Activated T-cell treated with anti-CD3 and anti-CD28 coated beads for 4 hours (primary cell): Measurements from ENCODE around the gene NCMAP.
"Not testable (repeated sequence)": the region's sequence is repeated elsewhere in the genome, so short reads cannot be mapped to it uniquely, and the experiment has no call there.

Experiments
- DNase-seq: peaks from one replicate; pipeline ENCODE4 v3.0.0-alpha.2; 2020

Gene NCMAP

GRCh38 chr1:24544239-24544638 is 11.6 kb upstream of the NCMAP start:
- no peak for DNase-seq

GRCh38 chr1:24545662-24546061 is 10.2 kb upstream of the NCMAP start:
- no peak for DNase-seq

- DNase-seq, result no peak
Measured at GRCh38 chr1:24547195-24547594, 8.7 kb upstream of the NCMAP start.

GRCh38 chr1:24548070-24548469 is 7.8 kb upstream of the NCMAP start:
- no peak for DNase-seq

- DNase-seq, result not testable (repeated sequence)
Measured at GRCh38 chr1:24549210-24549609, 6.7 kb upstream of the NCMAP start.

GRCh38 chr1:24551290-24551959 is 4.5 kb upstream of the NCMAP start:
- no peak for DNase-seq

GRCh38 chr1:24551960-24552571 is 3.8 kb upstream of the NCMAP start:
- DNase-seq, result no peak

GRCh38 chr1:24553931-24554330 is 2.0 kb upstream of the NCMAP start:
- DNase-seq, result no peak

GRCh38 chr1:24554714-24555113 is 1.2 kb upstream of the NCMAP start:
- no peak for DNase-seq

- no peak for DNase-seq
Measured at GRCh38 chr1:24556414-24556795, 518 bp downstream of the NCMAP start.

- DNase-seq, result no peak
Measured at GRCh38 chr1:24557220-24557619, 1.3 kb downstream of the NCMAP start.

GRCh38 chr1:24557711-24558131 is 1.8 kb downstream of the NCMAP start:
- no peak for DNase-seq

GRCh38 chr1:24558455-24558854 is 2.6 kb downstream of the NCMAP start:
- no peak for DNase-seq

- DNase-seq, result no peak
Measured at GRCh38 chr1:24558902-24559791, 3.3 kb downstream of the NCMAP start.

- no peak for DNase-seq
Measured at GRCh38 chr1:24560361-24560760, 4.5 kb downstream of the NCMAP start.

GRCh38 chr1:24562625-24563024 is 6.7 kb downstream of the NCMAP start:
- no peak for DNase-seq

- DNase-seq, result no peak
Measured at GRCh38 chr1:24564695-24565094, 8.8 kb downstream of the NCMAP start.

GRCh38 chr1:24566236-24566867 is 10.5 kb downstream of the NCMAP start:
- no peak for DNase-seq

GRCh38 chr1:24567792-24568388 is 12.0 kb downstream of the NCMAP start:
- DNase-seq, result no peak

GRCh38 chr1:24568475-24568874 is 12.6 kb downstream of the NCMAP start:
- DNase-seq, result no peak

- no peak for DNase-seq
Measured at GRCh38 chr1:24570265-24571125, 14.6 kb downstream of the NCMAP start.

GRCh38 chr1:24572301-24572700 is 16.4 kb downstream of the NCMAP start:
- no peak for DNase-seq
